H54 (cell line): ENCODE measurements around the gene CSTA.
A peak's percentile ranks its signal among the peaks of the same experiment; 100 is the strongest.

Experiments used
- DNase-seq: peaks from one replicate; pipeline ENCODE4 v3.0.0; 2011; ENCODE audit warnings: low spot score, mixed read lengths; ENCODE audit not compliant: insufficient read length
- FAIRE-seq: peaks from 3 replicates; lab custom pipeline; 2011; peaks lifted over from hg19 to GRCh38; lab: Jason Lieb, UNC
- POLR2A ChIP-seq: IDR thresholded peaks from 2 replicates; pipeline ENCODE4 v1.6.1; 2011; ENCODE audit warnings: low read depth, mild to moderate bottlenecking, low read length

The CSTA gene

GRCh38 chr3:122350814-122351418 is 25.9 kb downstream of the CSTA start:
- TF ChIP-seq POLR2A: no peak
- no peak for FAIRE-seq

GRCh38 chr3:122351612-122352011 is 26.6 kb downstream of the CSTA start:
- DNase-seq (no peak), FAIRE-seq (no peak)
- TF ChIP-seq POLR2A: no peak

More at GRCh38 chr3:122350814-122351418, 25.9 kb downstream of the CSTA start:
- DNase-seq: no peak

DNA sequence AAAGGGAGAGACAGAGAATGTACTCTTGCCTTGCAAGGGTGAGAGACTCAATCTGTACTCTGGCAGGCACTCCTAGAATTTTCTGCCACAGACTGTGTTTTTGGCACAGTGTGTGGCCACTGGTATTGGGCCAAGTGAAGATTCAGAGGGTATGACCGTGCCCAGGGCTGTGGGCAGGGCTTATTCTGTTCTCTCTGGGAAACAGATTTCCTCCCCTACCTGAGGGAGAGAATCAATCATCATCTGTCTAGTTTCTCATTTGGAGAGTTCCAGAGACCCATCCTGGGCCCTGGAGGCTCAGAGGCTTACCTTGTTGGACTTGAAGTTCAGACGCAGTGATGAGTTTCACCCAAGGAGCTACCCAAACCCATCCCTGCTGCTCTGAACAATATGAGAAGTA is 28.2 kb downstream of the CSTA start:
- DNase-seq (no peak), FAIRE-seq (peak; percentile 27)
- no peak for TF ChIP-seq POLR2A

DNA sequence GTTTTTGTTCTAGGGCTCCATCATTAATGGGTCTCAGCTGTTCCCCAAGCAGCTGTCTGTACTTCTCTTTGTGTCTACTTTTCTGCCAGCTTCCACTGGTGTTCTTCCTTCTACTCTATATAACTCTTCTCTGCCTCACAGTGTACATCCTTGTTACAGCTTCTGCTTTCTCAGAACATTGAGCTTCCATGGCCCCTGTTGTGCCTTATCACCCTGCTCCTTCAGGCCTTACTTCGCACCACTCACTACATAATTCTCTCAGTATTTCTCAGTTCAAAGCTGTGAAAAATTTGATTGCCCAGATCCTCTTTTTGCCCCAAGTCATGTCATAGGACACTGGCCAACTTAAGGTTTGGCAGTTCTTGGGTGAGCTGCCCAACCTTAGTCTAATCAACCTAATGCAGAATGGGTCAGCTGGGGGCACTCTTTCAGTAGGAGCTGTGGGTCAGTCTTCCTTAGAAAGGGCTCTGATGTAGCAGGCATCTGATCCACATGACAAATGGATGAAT is 28.9 kb downstream of the CSTA start:
- no peak for TF ChIP-seq POLR2A
- no peak for FAIRE-seq
- DNase-seq: no peak

DNA sequence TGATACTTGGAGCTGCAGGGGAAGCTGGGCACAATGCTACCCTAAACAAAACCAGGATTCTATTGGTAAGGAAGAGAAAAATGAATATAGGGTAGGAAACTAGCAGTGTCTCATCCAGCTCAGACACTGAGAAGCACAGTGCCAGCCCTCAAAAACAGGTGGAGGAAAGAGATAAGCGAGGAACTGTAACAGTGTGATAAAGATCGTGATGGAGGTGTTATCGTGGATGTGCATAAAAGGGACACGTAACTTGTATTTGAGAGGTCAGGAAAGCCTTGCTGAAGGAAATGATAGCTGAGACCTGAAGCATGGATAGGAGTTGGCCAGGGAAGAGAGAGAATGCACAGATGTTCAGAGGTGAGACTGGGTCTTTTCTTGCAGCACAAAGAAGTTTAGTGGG is 30.6 kb downstream of the CSTA start:
- FAIRE-seq: no peak
- no peak for TF ChIP-seq POLR2A
- no peak for DNase-seq

GRCh38 chr3:122356402-122356801 is 31.4 kb downstream of the CSTA start:
- TF ChIP-seq POLR2A: no peak
- FAIRE-seq: peak; percentile 65

GRCh38 chr3:122357828-122358702 is 33.0 kb downstream of the CSTA start:
- no peak for TF ChIP-seq POLR2A
- FAIRE-seq (peak; percentile 33), DNase-seq (no peak)

More at GRCh38 chr3:122356402-122356801, 31.4 kb downstream of the CSTA start:
- peak; percentile 12 for DNase-seq

GRCh38 chr3:122358703-122359032 is 33.6 kb downstream of the CSTA start:
- FAIRE-seq (no peak), DNase-seq (no peak)
- no peak for TF ChIP-seq POLR2A

DNA sequence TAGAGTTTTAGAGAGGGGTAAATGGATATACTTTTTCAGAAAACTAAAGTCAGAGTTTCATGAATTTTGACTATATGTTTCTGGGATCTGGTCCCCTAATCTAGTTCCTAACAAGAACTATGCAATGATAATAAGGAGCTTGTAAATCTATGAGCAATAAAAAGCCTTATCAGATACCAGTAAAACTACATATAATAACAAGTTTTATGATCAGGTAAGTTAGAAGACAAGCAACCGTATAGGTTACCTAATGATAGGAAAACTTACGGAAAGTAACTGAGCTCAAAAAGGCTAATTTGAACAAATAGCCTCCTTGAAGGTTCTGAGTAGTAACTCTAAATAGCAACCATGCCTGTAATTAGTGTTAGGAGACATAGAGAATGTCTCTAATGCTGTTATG is 37.0 kb downstream of the CSTA start:
- no peak for TF ChIP-seq POLR2A
- DNase-seq (no peak), FAIRE-seq (no peak)

DNA sequence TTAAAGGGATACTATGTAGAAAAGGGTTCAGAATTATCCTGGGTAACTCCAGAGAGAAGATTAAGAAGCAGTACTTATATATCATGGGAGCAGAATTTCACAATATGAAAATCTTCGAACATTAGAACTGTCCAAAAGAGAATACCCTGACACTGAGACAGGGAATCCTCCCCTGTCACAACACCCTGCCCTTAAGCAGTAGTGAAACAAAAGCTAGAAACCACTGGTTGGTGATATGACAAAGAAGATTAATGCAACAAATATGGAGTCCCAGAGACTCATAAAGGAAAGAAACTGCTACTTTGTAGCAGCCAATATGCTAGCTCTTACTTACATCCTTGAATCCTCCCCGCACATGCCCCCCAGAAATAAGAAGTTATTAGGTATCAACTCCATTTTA is 39.4 kb downstream of the CSTA start:
- FAIRE-seq: no peak
- DNase-seq: no peak
- TF ChIP-seq POLR2A: no peak

- TF ChIP-seq POLR2A: no peak
- FAIRE-seq: no peak
- no peak for DNase-seq
Measured at GRCh38 chr3:122365073-122365472, 40.0 kb downstream of the CSTA start.

GRCh38 chr3:122365582-122366378 is 40.7 kb downstream of the CSTA start:
- peak; percentile 95 for FAIRE-seq

GRCh38 chr3:122366379-122366749 is 41.3 kb downstream of the CSTA start:
- peak; percentile 53 for FAIRE-seq
- DNase-seq: no peak
- TF ChIP-seq POLR2A: no peak

More at GRCh38 chr3:122365582-122366378, 40.7 kb downstream of the CSTA start:
- peak; percentile 28 for DNase-seq

- TF ChIP-seq POLR2A: no peak
- FAIRE-seq: no peak
- no peak for DNase-seq
Measured at GRCh38 chr3:122374034-122374433, 49.0 kb downstream of the CSTA start.
